ENCODE data around the gene MUC13. TPM values are rescaled to one million over a fixed set of nuclear protein-coding genes. Genes with fewer than 3 reads are reported as not detected.

The MUC13 gene
- total RNA-seq, 1 experiment from 2014 or later = not detected

DNA sequence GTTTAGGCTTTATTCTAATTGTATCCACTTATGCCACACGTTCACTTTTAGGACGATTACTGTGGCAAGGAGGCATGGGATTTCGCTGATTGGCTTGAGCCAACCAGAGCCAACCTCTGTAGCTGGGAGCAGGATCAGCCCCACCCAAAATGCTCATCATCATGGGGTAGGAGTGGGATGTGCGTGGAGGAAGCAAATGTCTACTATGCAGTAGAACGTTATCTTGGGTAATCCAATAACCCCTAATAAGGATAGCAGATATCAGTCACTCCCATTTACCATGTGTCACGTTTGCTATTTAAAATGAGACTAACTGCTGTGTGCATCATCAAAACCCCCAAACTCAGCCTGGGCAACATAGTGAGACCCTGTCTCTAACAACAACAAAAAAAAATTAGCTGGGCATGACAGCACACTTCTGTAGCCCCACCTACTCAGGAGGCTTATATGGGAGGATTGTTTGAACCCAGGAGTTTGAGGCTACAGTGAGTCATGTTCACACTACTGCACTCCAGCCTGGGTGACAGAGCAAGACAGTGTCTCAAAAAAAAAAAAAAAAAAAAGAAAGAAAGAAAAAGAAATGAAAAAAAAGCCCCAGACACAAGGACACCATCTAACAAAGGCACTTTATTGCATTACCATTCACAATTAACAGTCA, 29.6 kb downstream of the MUC13 start:
- Mint-ChIP-seq H3K27me3 (ENCODE audit: low read depth) (peaks cover 2% of the 10 kb centered on the region; the same call in 1 of the 2 replicates), H3K4me3 (no peak overlapping the region), H3K27ac (no peak overlapping the region), H3K4me1 (peaks cover 14 to 18% of the 10 kb centered on the region in 2 experiments), H3K9me3 (no peaks in the 10 kb centered on the region), H3K36me3 (ENCODE audit: insufficient read depth in 1 of 3, low read depth in 3 of 3) (no peaks in the 10 kb centered on the region)
- Histone ChIP-seq H3T11ph (ENCODE audit: low read length) (no peak overlapping the region), H4K5ac (ENCODE audit: insufficient read length, low read depth, low read length) (no peak overlapping the region), H2AK5ac (ENCODE audit: insufficient read length, low read length) (no peak overlapping the region), H3K4ac (ENCODE audit: low read depth, low read length) (no peak overlapping the region), H3K79me2 (ENCODE audit: insufficient read depth, low read length) (no peaks in the 10 kb centered on the region; the same call in 1 of the 2 replicates), H3K27ac (ENCODE audit: insufficient read length, low read depth, low read length) (no peak overlapping the region), H4K91ac (ENCODE audit: insufficient read length, low read depth, low read length) (no peak overlapping the region), H3K23ac (ENCODE audit: insufficient read length, low read depth, low read length) (no peak overlapping the region), H2BK20ac (ENCODE audit: low read depth, low read length, poor library complexity, severe bottlenecking) (no peak overlapping the region), H3K4me1 (ENCODE audit: insufficient read depth, low read length) (peaks cover 2% of the 10 kb centered on the region; the same call in 1 of the 2 replicates), H4K20me1 (ENCODE audit: control insufficient read depth, insufficient read depth, insufficient read length) (no peaks in the 10 kb centered on the region), H3K14ac (ENCODE audit: insufficient read depth, low read length) (no peak overlapping the region), H3K79me1 (ENCODE audit: insufficient read depth, low read depth, low read length, poor library complexity, severe bottlenecking) (no peaks in the 10 kb centered on the region), H3K9ac (ENCODE audit: extremely low read depth, insufficient read length, low read length) (no peak overlapping the region), H3K9me3 (ENCODE audit: control insufficient read depth, low read depth, low read length) (no peaks in the 10 kb centered on the region), H3K18ac (ENCODE audit: insufficient read length, low read depth, low read length) (no peak overlapping the region), H4K8ac (replicated peaks; ENCODE audit: insufficient read length, low read depth, low read length) (no peak overlapping the region), H2BK15ac (ENCODE audit: low read depth, low read length) (no peak overlapping the region), H3K27me3 (ENCODE audit: insufficient read depth, low read length) (no peaks in the 10 kb centered on the region), H3K23me2 (ENCODE audit: insufficient read length, low read depth, low read length, poor library complexity, severe bottlenecking) (no peaks in the 10 kb centered on the region), H3K56ac (ENCODE audit: insufficient read length, low read depth, low read length) (no peak overlapping the region), H2AFZ (ENCODE audit: low read length) (no peak overlapping the region), H2BK12ac (ENCODE audit: insufficient read length, low read depth, low read length) (no peak overlapping the region), H2BK5ac (ENCODE audit: insufficient read length, low read length) (no peak overlapping the region), H3K4me2 (ENCODE audit: insufficient read depth, insufficient read length, low read length) (no peak overlapping the region), H2BK120ac (ENCODE audit: low read depth, low read length, poor library complexity, severe bottlenecking) (no peak overlapping the region)
- DNase-seq = no peak
- TF ChIP-seq, protein P1, sequence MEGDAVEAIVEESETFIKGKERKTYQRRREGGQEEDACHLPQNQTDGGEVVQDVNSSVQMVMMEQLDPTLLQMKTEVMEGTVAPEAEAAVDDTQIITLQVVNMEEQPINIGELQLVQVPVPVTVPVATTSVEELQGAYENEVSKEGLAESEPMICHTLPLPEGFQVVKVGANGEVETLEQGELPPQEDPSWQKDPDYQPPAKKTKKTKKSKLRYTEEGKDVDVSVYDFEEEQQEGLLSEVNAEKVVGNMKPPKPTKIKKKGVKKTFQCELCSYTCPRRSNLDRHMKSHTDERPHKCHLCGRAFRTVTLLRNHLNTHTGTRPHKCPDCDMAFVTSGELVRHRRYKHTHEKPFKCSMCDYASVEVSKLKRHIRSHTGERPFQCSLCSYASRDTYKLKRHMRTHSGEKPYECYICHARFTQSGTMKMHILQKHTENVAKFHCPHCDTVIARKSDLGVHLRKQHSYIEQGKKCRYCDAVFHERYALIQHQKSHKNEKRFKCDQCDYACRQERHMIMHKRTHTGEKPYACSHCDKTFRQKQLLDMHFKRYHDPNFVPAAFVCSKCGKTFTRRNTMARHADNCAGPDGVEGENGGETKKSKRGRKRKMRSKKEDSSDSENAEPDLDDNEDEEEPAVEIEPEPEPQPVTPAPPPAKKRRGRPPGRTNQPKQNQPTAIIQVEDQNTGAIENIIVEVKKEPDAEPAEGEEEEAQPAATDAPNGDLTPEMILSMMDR (conservative IDR thresholded peaks at IDR 0.05) = no peak
- WGBS (ENCODE audit: extremely low coverage, insufficient read length, low lambda C conversion rate) = no CpG with 5 or more reads among the region's 6 CpGs
